ENCODE measurements around the gene TOR1A.

DNA sequence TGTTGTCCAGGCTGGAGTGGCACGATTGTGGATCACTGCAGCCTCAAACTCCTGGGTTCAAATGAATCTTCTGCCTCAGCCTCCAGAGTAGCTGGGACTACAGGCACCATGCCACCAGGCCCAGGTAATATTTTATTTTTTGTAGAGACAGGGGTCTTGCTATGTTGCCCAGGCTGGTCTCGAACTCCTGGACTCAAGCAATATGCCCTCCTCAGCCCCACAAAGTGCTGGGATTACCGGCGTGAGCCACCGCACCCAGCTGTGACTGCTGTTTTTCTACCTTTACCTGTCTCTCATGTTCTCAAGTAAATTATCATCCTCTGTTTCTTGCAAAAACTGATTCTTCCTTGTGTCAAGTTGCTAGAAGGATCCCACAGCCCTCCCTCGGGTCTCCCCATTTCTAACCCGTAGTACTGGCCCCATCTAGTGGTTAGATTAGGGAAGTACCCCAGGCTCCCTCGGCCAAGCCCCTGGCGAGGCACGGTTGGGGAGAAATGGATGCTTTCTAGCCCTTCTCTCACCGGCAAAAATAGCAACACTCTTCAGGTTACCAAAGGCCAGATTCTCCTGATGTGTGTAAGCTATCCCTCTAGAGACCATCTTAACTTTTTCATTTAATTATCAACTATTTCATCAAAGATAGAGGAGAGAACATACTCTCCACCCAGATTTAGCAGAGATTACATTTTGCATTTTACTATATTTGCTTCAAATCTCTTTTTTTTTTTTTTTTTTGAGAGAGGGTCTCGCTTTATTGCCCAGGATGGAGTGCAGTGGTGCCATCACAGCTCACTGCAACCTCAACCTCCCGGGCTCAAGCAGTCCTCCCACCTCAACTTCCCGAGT is 40.2 kb downstream of the TOR1A start:
- peak; percentile 94 for TF ChIP-seq CTCF (conservative IDR thresholded peaks at IDR 0.05)
- no peak for TF ChIP-seq ZFX (IDR thresholded peaks at IDR 0.05)

All from C4-2B (cell line).